Measurements from ENCODE around the gene CNNM4.

The CNNM4 gene

GRCh38 chr2:96822786-96823185, 62.1 kb downstream of the CNNM4 start:
- DNase-seq: no peak
- Histone ChIP-seq H2BK5ac (ENCODE audit: low read depth, low read length, poor library complexity, severe bottlenecking) (no peak overlapping the region), H2BK120ac (ENCODE audit: low read depth, low read length) (no peak overlapping the region), H3K4me3 (ENCODE audit: insufficient read depth in 1 of 2, low read depth in 1 of 2, low read length in 2 of 2) (no peak overlapping the region), H3K79me1 (replicated peaks; ENCODE audit: low read length, poor library complexity, severe bottlenecking) (peaks cover 58% of the 10 kb centered on the region), H3K18ac (ENCODE audit: low read depth in 1 of 2, low read length in 2 of 2) (no peak overlapping the region), H3K27me3 (ENCODE audit: control insufficient read depth in 1 of 2, insufficient read depth in 1 of 2, low read length in 2 of 2) (no peaks in the 10 kb centered on the region), H3K4ac (ENCODE audit: low read depth in 1 of 2, low read length in 2 of 2) (no peak overlapping the region), H3K9me3 (ENCODE audit: control insufficient read depth, low read length) (no peaks in the 10 kb centered on the region), H3K9ac (ENCODE audit: low read length) (peak overlapping the region; percentile 32), H3K4me2 (ENCODE audit: low read length, poor library complexity, severe bottlenecking) (no peak overlapping the region), H3K27ac (ENCODE audit: low read length, poor library complexity, severe bottlenecking) (no peak overlapping the region), H2BK15ac (ENCODE audit: low read depth, poor library complexity, severe bottlenecking) (no peak overlapping the region), H2AK5ac (ENCODE audit: low read length, severe bottlenecking) (no peak overlapping the region), H2BK12ac (ENCODE audit: low read length in 2 of 2) (no peak overlapping the region), H3K4me1 (ENCODE audit: control insufficient read depth, insufficient read depth, low read depth, low read length) (peaks cover 11% of the 10 kb centered on the region), H3K14ac (ENCODE audit: low read length in 2 of 2) (no peak overlapping the region), H4K91ac (ENCODE audit: low read length) (no peak overlapping the region), H4K8ac (ENCODE audit: low read length) (no peak overlapping the region), H2AFZ (ENCODE audit: low read depth, low read length) (no peak overlapping the region), H3K36me3 (ENCODE audit: control insufficient read depth in 1 of 2, insufficient read depth in 2 of 2, low read depth in 1 of 2, low read length in 2 of 2) (peaks cover 5 to 43% of the 10 kb centered on the region in 2 experiments), H3K23ac (ENCODE audit: low read length in 2 of 2) (no peak overlapping the region)
- WGBS: 96% methylated on average over 4 of the region's 4 CpGs

- H2AK5ac ChIP-seq (ENCODE audit: low read length, severe bottlenecking): no peak overlapping the region
- peaks cover 9 to 47% of the 10 kb centered on the region in 2 experiments for H3K36me3 ChIP-seq (ENCODE audit: control insufficient read depth in 1 of 2, insufficient read depth in 2 of 2, low read depth in 1 of 2, low read length in 2 of 2)
- H3K4me1 ChIP-seq (ENCODE audit: control insufficient read depth, insufficient read depth, low read depth, low read length): peaks cover 11% of the 10 kb centered on the region
- no peak overlapping the region for H4K8ac ChIP-seq (ENCODE audit: low read length)
- H3K79me1 ChIP-seq (replicated peaks; ENCODE audit: low read length, poor library complexity, severe bottlenecking): peaks cover 57% of the 10 kb centered on the region
- no peak overlapping the region for H3K4ac ChIP-seq (ENCODE audit: low read depth in 1 of 2, low read length in 2 of 2)
- no peak overlapping the region for H2BK15ac ChIP-seq (ENCODE audit: low read depth, poor library complexity, severe bottlenecking)
- H3K4me2 ChIP-seq (ENCODE audit: low read length, poor library complexity, severe bottlenecking): no peak overlapping the region
- H2BK120ac ChIP-seq (ENCODE audit: low read depth, low read length): no peak overlapping the region
- H3K9me3 ChIP-seq (ENCODE audit: control insufficient read depth, low read length): no peaks in the 10 kb centered on the region
- H2BK12ac ChIP-seq (ENCODE audit: low read length in 2 of 2): no peak overlapping the region
- H3K4me3 ChIP-seq (ENCODE audit: insufficient read depth in 1 of 2, low read depth in 1 of 2, low read length in 2 of 2): no peak overlapping the region
- no peak overlapping the region for H3K14ac ChIP-seq (ENCODE audit: low read length in 2 of 2)
- WGBS: 96% methylated on average over 11 of the region's 11 CpGs
- no peak overlapping the region for H3K27ac ChIP-seq (ENCODE audit: low read length, poor library complexity, severe bottlenecking)
- H2BK5ac ChIP-seq (ENCODE audit: low read depth, low read length, poor library complexity, severe bottlenecking): no peak overlapping the region
- H3K23ac ChIP-seq (ENCODE audit: low read length in 2 of 2): no peak overlapping the region
- no peak overlapping the region for H4K91ac ChIP-seq (ENCODE audit: low read length)
- H3K27me3 ChIP-seq (ENCODE audit: control insufficient read depth in 1 of 2, insufficient read depth in 1 of 2, low read length in 2 of 2): no peaks in the 10 kb centered on the region
- H2AFZ ChIP-seq (ENCODE audit: low read depth, low read length): no peak overlapping the region
- no peak for DNase-seq
- H3K18ac ChIP-seq (ENCODE audit: low read depth in 1 of 2, low read length in 2 of 2): no peak overlapping the region
- peak overlapping the region; percentile 32 for H3K9ac ChIP-seq (ENCODE audit: low read length)
Measured at GRCh38 chr2:96823198-96823597, 62.5 kb downstream of the CNNM4 start.

GRCh38 chr2:96824079-96824870, 63.6 kb downstream of the CNNM4 start:
- H3K14ac ChIP-seq (ENCODE audit: low read length in 2 of 2): no peak overlapping the region
- no peak overlapping the region for H2AK5ac ChIP-seq (ENCODE audit: low read length, severe bottlenecking)
- peaks cover 18 to 56% of the 10 kb centered on the region in 2 experiments for H3K36me3 ChIP-seq (ENCODE audit: control insufficient read depth in 1 of 2, insufficient read depth in 2 of 2, low read depth in 1 of 2, low read length in 2 of 2)
- H3K23ac ChIP-seq (ENCODE audit: low read length in 2 of 2): no peak overlapping the region
- H3K4me1 ChIP-seq (ENCODE audit: control insufficient read depth, insufficient read depth, low read depth, low read length): peaks cover 6% of the 10 kb centered on the region
- H3K79me1 ChIP-seq (replicated peaks; ENCODE audit: low read length, poor library complexity, severe bottlenecking): peaks cover 49% of the 10 kb centered on the region
- no peak overlapping the region for H4K8ac ChIP-seq (ENCODE audit: low read length)
- no peak overlapping the region for H3K4me2 ChIP-seq (ENCODE audit: low read length, poor library complexity, severe bottlenecking)
- no peak overlapping the region for H3K9ac ChIP-seq (ENCODE audit: low read length)
- H3K27me3 ChIP-seq (ENCODE audit: control insufficient read depth in 1 of 2, insufficient read depth in 1 of 2, low read length in 2 of 2): no peaks in the 10 kb centered on the region
- no peak overlapping the region for H3K18ac ChIP-seq (ENCODE audit: low read depth in 1 of 2, low read length in 2 of 2)
- no peak overlapping the region for H2BK120ac ChIP-seq (ENCODE audit: low read depth, low read length)
- H2BK15ac ChIP-seq (ENCODE audit: low read depth, poor library complexity, severe bottlenecking): no peak overlapping the region
- no peaks in the 10 kb centered on the region for H3K9me3 ChIP-seq (ENCODE audit: control insufficient read depth, low read length)
- H3K4ac ChIP-seq (ENCODE audit: low read depth in 1 of 2, low read length in 2 of 2): no peak overlapping the region
- H4K91ac ChIP-seq (ENCODE audit: low read length): no peak overlapping the region
- WGBS: 71% methylated on average over 6 of the region's 6 CpGs
- H3K27ac ChIP-seq (ENCODE audit: low read length, poor library complexity, severe bottlenecking): no peak overlapping the region
- no peak overlapping the region for H3K4me3 ChIP-seq (ENCODE audit: insufficient read depth in 1 of 2, low read depth in 1 of 2, low read length in 2 of 2)
- no peak overlapping the region for H2AFZ ChIP-seq (ENCODE audit: low read depth, low read length)
- no peak for DNase-seq
- no peak overlapping the region for H2BK5ac ChIP-seq (ENCODE audit: low read depth, low read length, poor library complexity, severe bottlenecking)
- no peak overlapping the region for H2BK12ac ChIP-seq (ENCODE audit: low read length in 2 of 2)

- Histone ChIP-seq H3K27me3 (ENCODE audit: control insufficient read depth in 1 of 2, insufficient read depth in 1 of 2, low read length in 2 of 2) (no peaks in the 10 kb centered on the region), H3K9me3 (ENCODE audit: control insufficient read depth, low read length) (no peaks in the 10 kb centered on the region), H3K4ac (ENCODE audit: low read depth in 1 of 2, low read length in 2 of 2) (no peak overlapping the region), H3K79me1 (replicated peaks; ENCODE audit: low read length, poor library complexity, severe bottlenecking) (peaks cover 44% of the 10 kb centered on the region), H2BK5ac (ENCODE audit: low read depth, low read length, poor library complexity, severe bottlenecking) (no peak overlapping the region), H2AK5ac (ENCODE audit: low read length, severe bottlenecking) (no peak overlapping the region), H3K27ac (ENCODE audit: low read length, poor library complexity, severe bottlenecking) (no peak overlapping the region), H3K4me3 (ENCODE audit: insufficient read depth in 1 of 2, low read depth in 1 of 2, low read length in 2 of 2) (no peak overlapping the region), H2AFZ (ENCODE audit: low read depth, low read length) (no peak overlapping the region), H3K18ac (ENCODE audit: low read depth in 1 of 2, low read length in 2 of 2) (no peak overlapping the region), H3K4me1 (ENCODE audit: control insufficient read depth, insufficient read depth, low read depth, low read length) (peaks cover 5% of the 10 kb centered on the region), H4K8ac (ENCODE audit: low read length) (no peak overlapping the region), H3K36me3 (ENCODE audit: control insufficient read depth in 1 of 2, insufficient read depth in 2 of 2, low read depth in 1 of 2, low read length in 2 of 2) (peaks cover 26 to 57% of the 10 kb centered on the region in 2 experiments), H3K4me2 (ENCODE audit: low read length, poor library complexity, severe bottlenecking) (no peak overlapping the region), H3K23ac (ENCODE audit: low read length in 2 of 2) (no peak overlapping the region), H4K91ac (ENCODE audit: low read length) (no peak overlapping the region), H3K14ac (ENCODE audit: low read length in 2 of 2) (no peak overlapping the region), H2BK120ac (ENCODE audit: low read depth, low read length) (no peak overlapping the region), H3K9ac (ENCODE audit: low read length) (no peak overlapping the region), H2BK15ac (ENCODE audit: low read depth, poor library complexity, severe bottlenecking) (no peak overlapping the region), H2BK12ac (ENCODE audit: low read length in 2 of 2) (no peak overlapping the region)
- WGBS: 97% methylated on average over 14 of the region's 14 CpGs
- DNase-seq: no peak
Measured at GRCh38 chr2:96825057-96825456, 64.4 kb downstream of the CNNM4 start.
